GM19455 (cell line): ENCODE measurements around the gene OR4F3.
"Not testable (repeated sequence)": the region's sequence is repeated elsewhere in the genome, so short reads cannot be mapped to it uniquely, and the experiment has no call there.

Source experiments
- ATAC-seq: cut with Tn5 transposase; IDR thresholded peaks from one replicate; pipeline ENCODE4 v1.9.1; 2021; ENCODE audit not compliant: unreplicated experiment

OR4F3 gene

GRCh38 chr5:181366968-181367367, at the start of gene OR4F3:
TSS of gene OR4F3 (plus strand) at chr5:181367268.
- not testable (repeated sequence) for ATAC-seq
